Right hindlimb (tissue), 1 donor: ENCODE measurements around the gene TXNRD3.
A peak's percentile ranks its signal among the peaks of the same experiment; 100 is the strongest.

Experiments
- DNase-seq: peaks from one replicate; pipeline ENCODE4 v3.0.0-alpha.2; 2018

TXNRD3 gene

GRCh38 chr3:126580746-126581145 is 74.2 kb downstream of the TXNRD3 start:
- no peak for DNase-seq

GRCh38 chr3:126578702-126579101 is 76.2 kb downstream of the TXNRD3 start:
- no peak for DNase-seq

GRCh38 chr3:126577261-126577660 is 77.7 kb downstream of the TXNRD3 start:
- no peak for DNase-seq

- no peak for DNase-seq
These were observed 81.3 kb downstream of the TXNRD3 start for GRCh38 chr3:126573492-126574117.

GRCh38 chr3:126571078-126571477 is 83.8 kb downstream of the TXNRD3 start:
- no peak for DNase-seq

- DNase-seq = no peak
These were observed 84.8 kb downstream of the TXNRD3 start for GRCh38 chr3:126570103-126570541.

- no peak for DNase-seq
These were observed 85.4 kb downstream of the TXNRD3 start for GRCh38 chr3:126569390-126569975.

- no peak for DNase-seq
These were observed 86.1 kb downstream of the TXNRD3 start for GRCh38 chr3:126568776-126569342.

- no peak for DNase-seq
These were observed 87.1 kb downstream of the TXNRD3 start for GRCh38 chr3:126567696-126568438.

- DNase-seq = no peak
These were observed 92.1 kb downstream of the TXNRD3 start for GRCh38 chr3:126562737-126563276.

GRCh38 chr3:126558336-126559071 is 96.4 kb downstream of the TXNRD3 start, which contains the start of gene C3orf22:
Gene C3orf22 (minus strand): TSS chr3:126558932. CDS start chr3:126553390, 5,542 bp downstream.
- peak; percentile 17 for DNase-seq

GRCh38 chr3:126557761-126558160 is 97.2 kb downstream of the TXNRD3 start:
- DNase-seq = peak; percentile 10

GRCh38 chr3:126557415-126557745 is 97.5 kb downstream of the TXNRD3 start:
- no peak for DNase-seq
